GM12873 (cell line): ENCODE results near the gene CDH13.

ENCODE experiments used
- CTCF ChIP-seq: IDR thresholded peaks from 2 replicates; pipeline ENCODE4 v1.5.1; 2012; ENCODE audit warnings: low read depth, mild to moderate bottlenecking, moderate library complexity, low read length, control low read depth; ENCODE audit not compliant: insufficient read depth; ENCODE audit errors: missing control alignments

Gene CDH13

DNA sequence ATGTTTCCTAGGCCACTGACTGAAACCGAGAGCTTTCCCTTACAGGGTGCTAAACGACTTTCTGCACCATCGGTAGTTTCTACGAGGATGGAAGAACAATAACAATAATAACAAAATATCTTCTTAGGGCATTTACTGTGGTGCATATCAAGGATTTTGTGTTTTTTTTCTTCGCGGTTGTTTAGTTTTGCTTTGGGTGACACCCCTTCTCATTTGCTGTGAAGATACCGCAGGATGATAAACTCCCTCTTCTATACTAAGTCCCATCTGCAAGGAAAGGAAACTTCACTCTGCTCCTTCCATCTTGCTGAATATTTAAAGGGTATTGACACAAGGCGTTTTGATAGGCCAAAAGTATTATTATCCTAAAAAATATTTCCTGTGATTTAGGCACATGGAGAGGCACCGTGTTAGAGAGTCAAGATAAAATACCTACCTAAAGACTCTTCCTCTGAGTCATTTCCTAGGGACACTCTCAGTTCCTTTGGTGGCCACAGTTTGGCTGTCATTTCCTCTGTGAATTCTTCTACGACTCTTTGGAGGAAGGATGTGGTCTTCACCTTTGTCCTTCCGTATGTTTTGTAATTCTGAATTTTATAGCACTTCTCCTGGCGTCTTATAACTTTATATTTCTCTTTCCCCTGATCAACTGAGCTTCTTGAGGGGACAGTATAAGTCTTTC is 318.8 kb downstream of the CDH13 start:
- TF ChIP-seq CTCF: no peak

- TF ChIP-seq CTCF: no peak
Observed at GRCh38 chr16:82947698-82948097, 320.9 kb downstream of the CDH13 start.

- no peak for TF ChIP-seq CTCF
Observed at GRCh38 chr16:82949016-82949415, 322.2 kb downstream of the CDH13 start.

DNA sequence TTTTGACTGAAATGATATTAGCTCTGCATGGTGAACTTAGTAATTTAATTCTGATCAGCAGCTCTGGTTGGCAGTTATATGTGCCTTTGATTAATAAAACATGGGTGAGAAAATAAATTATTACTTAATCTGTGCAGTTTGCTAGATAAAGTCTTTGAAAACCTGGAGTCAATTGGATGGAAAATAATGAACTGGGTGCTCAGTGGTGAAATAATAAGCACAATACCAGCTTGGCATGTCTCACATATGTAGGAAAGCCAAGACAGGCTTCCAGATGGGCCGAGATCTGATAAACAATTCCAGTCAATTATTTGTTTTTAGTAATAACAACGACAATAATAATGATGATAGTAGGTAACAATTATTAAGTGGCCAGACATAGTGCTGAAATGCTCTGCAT is 326.7 kb downstream of the CDH13 start:
- TF ChIP-seq CTCF: no peak

DNA sequence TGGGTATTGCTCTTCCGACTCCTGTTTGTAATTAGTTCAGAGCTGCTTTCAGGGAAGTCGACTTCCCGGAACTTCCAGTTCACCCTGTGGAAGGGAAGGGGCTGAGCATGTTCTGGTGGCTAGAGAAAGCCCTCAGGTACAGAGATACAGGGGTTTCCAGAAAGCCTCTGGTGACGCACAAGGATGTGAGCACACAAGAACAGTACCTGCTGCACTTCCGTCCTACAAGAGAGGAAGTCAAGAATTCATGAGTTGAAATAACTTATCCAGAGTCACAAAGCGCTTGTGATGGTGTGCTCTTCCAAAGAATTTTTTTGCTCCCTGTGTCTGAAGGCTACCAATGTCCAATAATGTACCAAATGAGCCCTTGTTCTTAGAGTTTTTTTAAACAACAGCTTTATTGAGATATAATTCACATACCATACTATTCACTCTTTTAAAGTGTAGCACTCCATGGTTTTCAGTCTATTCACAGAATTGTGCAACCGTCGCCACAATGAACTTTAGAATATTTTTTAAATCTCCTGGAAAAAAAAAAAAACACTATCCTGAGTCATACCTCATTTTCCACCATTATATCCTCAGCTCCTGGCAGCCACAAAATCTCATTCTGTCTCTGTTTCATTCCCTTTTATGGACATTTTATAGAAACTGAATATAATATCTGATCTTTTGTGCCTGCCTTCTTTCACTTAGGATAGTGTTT is 327.6 kb downstream of the CDH13 start:
- TF ChIP-seq CTCF: no peak

DNA sequence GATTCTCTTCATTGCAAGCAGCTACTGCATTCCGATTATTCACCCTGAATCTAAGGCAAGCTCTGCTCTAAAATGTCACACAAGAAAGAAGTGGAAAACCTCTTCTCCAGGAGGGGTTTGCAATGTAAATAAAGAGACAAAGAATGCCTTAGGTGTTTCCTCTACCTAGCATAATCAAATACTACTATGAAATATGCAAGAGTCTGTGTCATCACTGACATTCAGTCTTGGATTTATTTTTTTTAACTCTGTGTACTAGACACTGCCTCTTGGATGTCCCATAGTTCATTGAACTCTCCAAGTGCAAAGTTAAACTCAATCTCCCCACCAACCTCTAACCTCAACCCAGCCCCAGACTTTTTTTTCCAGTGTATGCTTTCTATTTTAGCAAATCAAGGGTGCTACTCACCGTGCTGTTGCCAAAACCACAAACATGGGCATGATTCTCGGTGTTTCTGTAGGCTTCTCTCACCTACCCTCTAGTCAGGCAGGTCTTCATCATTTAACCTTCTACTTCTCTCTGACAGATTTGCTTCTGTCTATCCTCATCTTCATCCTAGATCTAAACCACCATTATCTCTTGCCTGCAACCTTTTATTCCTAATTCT is 329.1 kb downstream of the CDH13 start:
- no peak for TF ChIP-seq CTCF

DNA sequence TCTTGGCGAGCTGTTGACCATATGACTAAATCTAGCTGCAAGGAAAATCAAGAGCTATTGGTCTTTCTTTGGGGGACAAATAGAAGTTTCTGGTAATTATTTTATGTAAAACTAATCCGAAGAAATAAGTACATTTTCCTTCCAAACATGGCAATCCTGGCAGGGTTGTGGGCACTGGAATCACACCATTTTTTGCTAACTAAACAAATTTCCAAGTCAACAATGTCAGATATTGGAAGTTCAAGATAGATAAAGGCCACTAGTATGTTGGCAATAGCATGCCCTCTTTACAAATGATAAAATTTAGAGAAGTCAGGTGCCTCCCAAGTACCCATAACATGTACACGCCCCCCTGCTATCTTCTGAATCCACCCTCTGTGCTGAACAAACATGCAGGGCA is 330.4 kb downstream of the CDH13 start:
- TF ChIP-seq CTCF: no peak
